ENCODE measurements around the gene POR. TPM values are rescaled to one million over a fixed set of nuclear protein-coding genes. Genes with fewer than 3 reads are reported as not detected.
A peak's percentile ranks its signal among the peaks of the same experiment; 100 is the strongest.
"Not testable (repeated sequence)": the region's sequence is repeated elsewhere in the genome, so short reads cannot be mapped to it uniquely, and the experiment has no call there.

Gene POR
- total RNA-seq, 1 donor: 73.1 TPM

DNA sequence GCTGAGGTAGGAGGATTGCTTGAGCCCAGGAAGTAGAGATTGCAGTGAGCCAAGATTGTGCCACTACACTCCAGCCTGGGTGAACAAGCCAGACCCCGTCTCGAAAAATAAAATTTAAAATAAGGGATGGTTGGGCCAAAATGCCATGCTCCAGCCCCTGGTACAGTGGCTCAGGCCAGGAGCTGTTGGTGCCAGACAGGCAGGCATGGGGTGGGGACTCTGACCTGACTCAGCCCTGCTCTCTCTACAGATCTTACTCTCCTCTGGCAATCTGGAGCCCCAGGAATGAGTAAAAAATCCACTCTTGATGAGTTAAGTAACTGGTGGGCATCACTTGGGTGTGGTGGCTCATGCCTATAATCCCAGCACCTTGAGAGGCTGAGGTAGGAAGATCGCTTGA, 87.9 kb downstream of the POR start:
- DNase-seq (ENCODE audit: insufficient read length, low spot score, missing footprints): no peak
- no peak overlapping the region for H3K27ac ChIP-seq (ENCODE audit: low read depth, low read length)
- H3K4me1 ChIP-seq (ENCODE audit: insufficient read depth, low read length): no peaks in the 10 kb centered on the region
- H3K79me2 ChIP-seq (ENCODE audit: insufficient read depth, low read length): no peaks in the 10 kb centered on the region
- peaks cover 27% of the 10 kb centered on the region for H3K36me3 ChIP-seq (ENCODE audit: insufficient read depth, low read length)
- no peaks in the 10 kb centered on the region for H3K27me3 ChIP-seq (ENCODE audit: insufficient read depth, low read length)
- H4K20me1 ChIP-seq (ENCODE audit: insufficient read depth, low read length): peaks cover 3% of the 10 kb centered on the region
- no peak overlapping the region for H2AFZ ChIP-seq (ENCODE audit: low read length)
- H3K4me3 ChIP-seq (ENCODE audit: insufficient read depth, low read length): no peak overlapping the region
- H3K4me2 ChIP-seq (ENCODE audit: insufficient read depth, low read length): no peak overlapping the region
- TF ChIP-seq, protein P1, sequence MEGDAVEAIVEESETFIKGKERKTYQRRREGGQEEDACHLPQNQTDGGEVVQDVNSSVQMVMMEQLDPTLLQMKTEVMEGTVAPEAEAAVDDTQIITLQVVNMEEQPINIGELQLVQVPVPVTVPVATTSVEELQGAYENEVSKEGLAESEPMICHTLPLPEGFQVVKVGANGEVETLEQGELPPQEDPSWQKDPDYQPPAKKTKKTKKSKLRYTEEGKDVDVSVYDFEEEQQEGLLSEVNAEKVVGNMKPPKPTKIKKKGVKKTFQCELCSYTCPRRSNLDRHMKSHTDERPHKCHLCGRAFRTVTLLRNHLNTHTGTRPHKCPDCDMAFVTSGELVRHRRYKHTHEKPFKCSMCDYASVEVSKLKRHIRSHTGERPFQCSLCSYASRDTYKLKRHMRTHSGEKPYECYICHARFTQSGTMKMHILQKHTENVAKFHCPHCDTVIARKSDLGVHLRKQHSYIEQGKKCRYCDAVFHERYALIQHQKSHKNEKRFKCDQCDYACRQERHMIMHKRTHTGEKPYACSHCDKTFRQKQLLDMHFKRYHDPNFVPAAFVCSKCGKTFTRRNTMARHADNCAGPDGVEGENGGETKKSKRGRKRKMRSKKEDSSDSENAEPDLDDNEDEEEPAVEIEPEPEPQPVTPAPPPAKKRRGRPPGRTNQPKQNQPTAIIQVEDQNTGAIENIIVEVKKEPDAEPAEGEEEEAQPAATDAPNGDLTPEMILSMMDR (IDR thresholded peaks at IDR 0.05; ENCODE audit: extremely low read depth, low read depth, low read length): no peak
- no peaks in the 10 kb centered on the region for H3K9me3 ChIP-seq (ENCODE audit: low read depth, low read length)

GRCh38 chr7:76003351-76003750, 88.4 kb downstream of the POR start:
- peaks cover 5% of the 10 kb centered on the region for H4K20me1 ChIP-seq (ENCODE audit: insufficient read depth, low read length)
- H3K79me2 ChIP-seq (ENCODE audit: insufficient read depth, low read length): no peaks in the 10 kb centered on the region
- no peak overlapping the region for H2AFZ ChIP-seq (ENCODE audit: low read length)
- no peak overlapping the region for H3K4me2 ChIP-seq (ENCODE audit: insufficient read depth, low read length)
- TF ChIP-seq, protein P1 (IDR thresholded peaks at IDR 0.05; ENCODE audit: extremely low read depth, low read depth, low read length): no peak
- DNase-seq (ENCODE audit: insufficient read length, low spot score, missing footprints): peak; percentile 18
- H3K27me3 ChIP-seq (ENCODE audit: insufficient read depth, low read length): no peaks in the 10 kb centered on the region
- no peak overlapping the region for H3K4me3 ChIP-seq (ENCODE audit: insufficient read depth, low read length)
- no peak overlapping the region for H3K27ac ChIP-seq (ENCODE audit: low read depth, low read length)
- peaks cover 2% of the 10 kb centered on the region for H3K4me1 ChIP-seq (ENCODE audit: insufficient read depth, low read length)
- H3K9me3 ChIP-seq (ENCODE audit: low read depth, low read length): no peaks in the 10 kb centered on the region
- peaks cover 27% of the 10 kb centered on the region for H3K36me3 ChIP-seq (ENCODE audit: insufficient read depth, low read length)

DNA sequence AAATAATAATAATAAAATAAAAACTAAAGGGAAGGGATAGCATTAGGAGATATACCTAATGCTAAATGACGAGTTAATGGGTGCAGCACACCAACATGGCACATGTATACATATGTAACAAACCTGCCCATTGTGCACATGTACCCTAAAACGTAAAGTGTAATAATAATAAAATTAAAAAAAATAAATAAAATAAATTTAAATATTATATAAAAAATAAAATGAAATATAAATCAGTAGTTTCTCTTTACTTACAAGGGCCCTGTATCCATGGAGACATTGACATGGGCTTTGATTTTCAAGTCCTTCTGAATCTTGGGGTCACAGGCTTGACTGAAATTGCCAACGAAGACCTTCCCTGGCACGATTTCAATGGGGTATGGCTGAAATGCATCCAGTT, 90.0 kb downstream of the POR start:
- not testable (repeated sequence) for H2AFZ ChIP-seq (ENCODE audit: low read length); H3K4me2 ChIP-seq (ENCODE audit: insufficient read depth, low read length); H3K27me3 ChIP-seq (ENCODE audit: insufficient read depth, low read length); H3K4me3 ChIP-seq (ENCODE audit: insufficient read depth, low read length); H3K9me3 ChIP-seq (ENCODE audit: low read depth, low read length); H4K20me1 ChIP-seq (ENCODE audit: insufficient read depth, low read length); H3K79me2 ChIP-seq (ENCODE audit: insufficient read depth, low read length); H3K27ac ChIP-seq (ENCODE audit: low read depth, low read length)
- peaks cover 14% of the 10 kb centered on the region for H3K4me1 ChIP-seq (ENCODE audit: insufficient read depth, low read length)
- peaks cover 27% of the 10 kb centered on the region for H3K36me3 ChIP-seq (ENCODE audit: insufficient read depth, low read length)
- DNase-seq (ENCODE audit: insufficient read length, low spot score, missing footprints): peak; percentile 27

- H3K4me3 ChIP-seq (ENCODE audit: insufficient read depth, low read length): no peak overlapping the region
- H3K36me3 ChIP-seq (ENCODE audit: insufficient read depth, low read length): peaks cover 12% of the 10 kb centered on the region
- no peak overlapping the region for H2AFZ ChIP-seq (ENCODE audit: low read length)
- no peaks in the 10 kb centered on the region for H3K9me3 ChIP-seq (ENCODE audit: low read depth, low read length)
- TF ChIP-seq, protein P1 (IDR thresholded peaks at IDR 0.05; ENCODE audit: extremely low read depth, low read depth, low read length): no peak
- no peaks in the 10 kb centered on the region for H3K27me3 ChIP-seq (ENCODE audit: insufficient read depth, low read length)
- no peak for DNase-seq (ENCODE audit: insufficient read length, low spot score, missing footprints)
- H3K4me1 ChIP-seq (ENCODE audit: insufficient read depth, low read length): peaks cover 15% of the 10 kb centered on the region
- H3K27ac ChIP-seq (ENCODE audit: low read depth, low read length): no peak overlapping the region
- H3K79me2 ChIP-seq (ENCODE audit: insufficient read depth, low read length): no peaks in the 10 kb centered on the region
- no peak overlapping the region for H3K4me2 ChIP-seq (ENCODE audit: insufficient read depth, low read length)
- peaks cover 4% of the 10 kb centered on the region for H4K20me1 ChIP-seq (ENCODE audit: insufficient read depth, low read length)
Observed at GRCh38 chr7:76008156-76008687, 93.3 kb downstream of the POR start.

Measured in osteoblast (primary cell).